Effector CD8-positive, alpha-beta T cell (primary cell): ENCODE results near the gene CYS1.
"Not testable (repeated sequence)": the region's sequence is repeated elsewhere in the genome, so short reads cannot be mapped to it uniquely, and the experiment has no call there.

Source experiments
- DNase-seq: peaks from one replicate; lab custom pipeline; 2025; lab: John Stamatoyannopoulos, UW

CYS1 gene

GRCh38 chr2:10029875-10030223, 50.4 kb downstream of the CYS1 start:
- DNase-seq: no peak

DNA sequence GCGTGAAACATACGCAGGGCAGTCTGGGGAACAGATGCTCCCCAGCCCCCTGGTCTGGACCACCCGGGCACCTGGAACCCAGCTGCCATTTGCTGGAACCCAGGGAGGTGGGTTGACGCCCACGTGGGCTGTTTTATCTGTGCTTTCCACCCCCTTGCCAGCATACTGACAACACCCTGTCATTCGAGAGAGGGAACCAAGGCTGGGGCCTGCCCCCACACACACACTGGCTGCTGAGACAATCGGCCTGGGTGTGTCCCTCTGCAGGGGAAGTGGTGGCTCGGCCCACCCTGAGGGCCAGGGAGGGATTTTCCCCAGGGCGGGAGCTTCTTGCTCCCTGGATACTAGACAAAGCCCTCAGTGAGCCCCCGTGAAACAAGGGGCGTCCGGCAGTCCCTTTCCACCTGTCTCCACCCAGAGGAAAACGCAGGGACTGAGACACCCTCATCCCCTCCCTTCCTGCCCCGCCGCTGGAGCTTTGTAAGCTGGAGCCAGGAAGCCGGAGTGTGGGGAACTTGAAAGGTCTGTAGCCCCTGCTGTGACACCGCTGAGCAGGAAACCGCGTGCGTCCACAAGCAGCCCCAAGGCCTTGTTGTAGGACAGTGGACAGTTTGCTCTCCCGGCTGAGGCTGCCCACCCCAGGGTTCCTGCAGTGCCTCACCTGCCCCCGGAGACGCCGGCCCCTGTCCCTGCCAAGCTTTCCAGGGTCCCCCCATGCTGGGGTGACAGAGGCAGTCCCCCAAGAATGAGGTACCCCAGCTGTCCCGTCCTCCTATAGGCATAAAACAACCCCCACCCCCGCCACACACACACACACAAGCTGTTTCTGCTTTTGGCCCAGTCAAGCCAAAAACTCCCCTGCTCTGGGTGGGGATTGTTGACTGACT, 51.0 kb downstream of the CYS1 start:
- DNase-seq: no peak

GRCh38 chr2:10028407-10028987, 51.7 kb downstream of the CYS1 start:
- no peak for DNase-seq

DNA sequence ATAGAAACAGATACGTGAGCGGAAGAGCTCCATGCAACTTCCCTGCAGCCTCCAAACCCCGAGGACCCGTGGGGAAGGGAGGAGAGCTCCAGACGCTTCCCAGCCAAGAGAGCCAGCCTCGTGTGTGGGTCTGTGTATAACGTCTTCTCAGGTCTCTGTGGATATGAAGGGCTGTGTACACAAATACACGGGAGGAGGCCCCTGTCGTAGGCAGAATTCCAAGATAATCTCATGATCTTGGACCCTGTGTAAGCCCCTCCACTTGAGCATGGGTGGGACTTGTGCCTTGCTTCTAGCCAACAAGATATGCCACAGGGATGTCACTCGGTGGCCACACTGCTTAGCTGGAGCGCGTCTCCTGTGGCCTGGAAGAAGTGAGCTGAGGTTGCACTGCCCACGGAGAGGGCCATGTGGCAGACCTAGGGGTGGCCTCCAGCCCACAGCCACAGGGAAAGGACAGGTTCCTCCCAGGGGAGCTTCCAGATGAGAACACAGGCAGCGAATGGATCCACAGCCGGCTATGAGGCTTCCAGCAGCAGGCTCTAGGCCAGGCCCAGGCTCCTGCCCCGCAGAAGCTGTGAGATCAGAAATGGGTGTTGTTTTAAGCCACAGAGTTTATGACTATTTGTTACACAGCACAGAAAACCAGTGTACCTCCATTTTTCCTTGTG, 52.4 kb downstream of the CYS1 start:
- no peak for DNase-seq

GRCh38 chr2:10026940-10027569, 53.2 kb downstream of the CYS1 start:
- DNase-seq: no peak

GRCh38 chr2:10022966-10023662, 57.1 kb downstream of the CYS1 start:
- DNase-seq: no peak

DNA sequence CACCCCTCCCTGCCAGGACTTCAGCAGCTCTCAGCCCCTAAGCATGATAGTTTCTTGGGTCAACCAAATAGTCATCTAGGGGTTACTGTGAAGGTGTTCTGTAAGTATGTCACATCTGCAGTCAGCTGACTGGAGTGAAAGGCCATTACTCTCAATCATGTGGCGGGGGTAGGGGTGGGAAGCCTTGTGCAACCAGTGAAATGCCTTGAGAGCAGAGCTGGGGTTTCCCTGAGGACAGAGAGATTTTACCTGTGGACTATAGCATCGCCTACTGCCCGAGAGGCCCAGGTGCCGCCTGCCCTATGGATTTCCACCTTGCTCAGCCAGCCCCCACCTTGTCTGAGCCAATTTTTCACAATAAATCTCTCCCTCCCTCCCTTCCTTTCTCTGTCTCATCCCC, 57.8 kb downstream of the CYS1 start:
- no peak for DNase-seq

DNA sequence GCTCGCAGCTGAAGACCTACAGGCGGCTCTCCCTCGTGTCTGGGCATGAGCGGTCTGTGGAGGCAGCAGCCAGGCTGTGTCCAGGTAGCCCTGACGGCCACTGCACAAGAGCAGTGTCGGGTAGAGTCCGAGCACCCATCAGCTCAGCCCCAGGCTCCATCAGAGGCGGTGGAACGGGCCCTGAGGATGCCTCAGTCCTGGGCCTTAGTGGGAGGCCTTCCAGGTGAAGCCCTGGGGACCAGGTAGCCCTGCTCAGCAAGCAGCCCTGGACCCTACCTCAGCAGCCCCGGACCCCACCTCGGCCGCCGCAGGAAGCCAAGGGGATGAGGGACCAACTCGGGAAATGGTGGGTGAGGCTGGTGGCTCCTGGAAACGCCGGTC, 58.2 kb downstream of the CYS1 start:
- DNase-seq: no peak

- DNase-seq: no peak
Measured at GRCh38 chr2:10019602-10020400, 60.4 kb downstream of the CYS1 start.

- no peak for DNase-seq
Measured at GRCh38 chr2:10019174-10019573, 61.0 kb downstream of the CYS1 start.

DNA sequence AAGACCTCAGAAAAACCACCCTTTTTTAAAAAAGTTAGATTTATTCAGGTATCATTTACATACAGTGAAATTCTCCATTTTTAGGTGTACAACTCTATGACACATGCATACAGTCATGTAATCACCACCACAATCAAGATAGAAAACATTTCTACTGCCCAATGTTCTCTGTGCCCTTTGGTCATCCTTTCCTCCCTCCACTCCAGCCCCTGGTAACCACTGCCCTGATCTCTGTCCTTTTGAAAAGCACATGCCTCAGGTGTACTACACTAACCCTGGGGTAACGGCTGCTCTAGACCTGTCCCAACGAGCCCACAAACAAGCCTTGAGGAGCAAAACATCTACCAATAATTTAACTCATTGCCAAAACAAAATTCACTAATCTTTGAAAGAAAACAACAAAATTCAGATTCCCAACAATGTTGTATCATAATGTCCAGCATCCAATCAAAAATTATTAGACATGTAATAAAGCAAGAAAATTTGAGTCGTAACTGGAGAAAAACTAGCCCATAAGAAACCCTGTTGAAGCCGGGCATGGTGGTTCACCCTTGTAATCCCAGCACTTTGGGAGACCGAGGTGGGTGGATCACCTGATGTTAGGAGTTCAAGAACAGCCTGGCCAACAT, 62.8 kb downstream of the CYS1 start:
- DNase-seq: no peak

DNA sequence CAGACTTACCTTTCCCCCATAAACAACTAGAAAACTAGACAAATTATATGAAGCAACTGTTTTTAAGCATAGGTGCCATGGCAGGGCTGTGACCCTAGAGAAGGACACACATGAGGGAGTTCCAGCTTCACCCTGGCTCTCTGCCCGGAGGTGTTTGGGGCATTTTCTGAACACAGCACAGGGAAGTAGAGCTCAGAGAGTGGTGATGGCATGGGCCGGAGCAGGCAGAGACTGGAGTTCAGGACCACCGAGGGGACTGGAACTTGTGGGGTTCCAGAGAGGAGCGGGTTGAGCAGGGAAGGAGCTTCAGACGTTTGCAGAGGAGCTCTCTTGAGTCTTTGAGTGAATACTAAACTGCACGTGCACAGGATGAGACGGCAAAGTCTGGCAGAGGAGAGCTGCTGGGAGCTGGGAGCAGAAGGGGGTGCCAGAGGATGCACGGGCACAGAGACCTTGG, 63.4 kb downstream of the CYS1 start:
- DNase-seq: no peak

DNA sequence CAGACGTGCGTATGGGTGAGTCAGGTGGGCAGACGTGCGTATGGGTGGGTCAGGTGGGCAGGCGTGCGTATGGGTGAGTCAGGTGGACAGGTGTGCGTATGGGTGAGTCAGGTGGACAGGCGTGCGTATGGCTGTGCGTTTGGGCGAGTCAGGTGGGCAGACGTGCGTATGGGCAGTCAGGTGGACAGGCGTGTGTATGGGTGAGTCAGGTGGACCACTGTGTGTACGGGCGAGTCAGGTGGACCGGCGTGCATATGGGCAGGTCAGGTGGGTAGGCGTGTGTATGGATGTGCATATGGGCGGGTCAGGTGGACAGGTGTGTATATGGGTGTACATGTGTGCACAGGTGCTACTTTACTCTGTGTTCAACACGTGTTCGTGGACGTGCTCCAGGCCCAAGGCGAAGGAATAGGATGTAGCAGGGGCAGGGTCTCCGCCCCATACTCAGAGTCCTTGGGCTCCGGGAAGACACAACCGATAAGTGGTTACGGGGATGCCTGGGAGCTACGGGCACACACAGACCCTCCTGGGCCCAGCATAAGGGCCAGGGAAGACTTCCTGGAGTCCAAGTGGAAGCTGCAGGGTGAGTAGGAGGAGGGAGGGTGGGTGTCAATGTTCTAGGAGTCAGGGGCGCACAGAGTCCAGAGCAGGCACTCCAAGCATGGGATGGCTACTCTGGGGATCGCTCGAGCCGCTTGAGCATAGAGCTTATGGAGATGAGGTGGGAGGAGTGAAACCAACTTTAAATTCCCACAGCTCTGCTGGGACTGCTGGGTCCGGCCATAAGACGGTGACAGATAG, 64.0 kb downstream of the CYS1 start:
- DNase-seq: no peak

GRCh38 chr2:10015376-10015989, 64.7 kb downstream of the CYS1 start:
- DNase-seq: not testable (repeated sequence)

DNA sequence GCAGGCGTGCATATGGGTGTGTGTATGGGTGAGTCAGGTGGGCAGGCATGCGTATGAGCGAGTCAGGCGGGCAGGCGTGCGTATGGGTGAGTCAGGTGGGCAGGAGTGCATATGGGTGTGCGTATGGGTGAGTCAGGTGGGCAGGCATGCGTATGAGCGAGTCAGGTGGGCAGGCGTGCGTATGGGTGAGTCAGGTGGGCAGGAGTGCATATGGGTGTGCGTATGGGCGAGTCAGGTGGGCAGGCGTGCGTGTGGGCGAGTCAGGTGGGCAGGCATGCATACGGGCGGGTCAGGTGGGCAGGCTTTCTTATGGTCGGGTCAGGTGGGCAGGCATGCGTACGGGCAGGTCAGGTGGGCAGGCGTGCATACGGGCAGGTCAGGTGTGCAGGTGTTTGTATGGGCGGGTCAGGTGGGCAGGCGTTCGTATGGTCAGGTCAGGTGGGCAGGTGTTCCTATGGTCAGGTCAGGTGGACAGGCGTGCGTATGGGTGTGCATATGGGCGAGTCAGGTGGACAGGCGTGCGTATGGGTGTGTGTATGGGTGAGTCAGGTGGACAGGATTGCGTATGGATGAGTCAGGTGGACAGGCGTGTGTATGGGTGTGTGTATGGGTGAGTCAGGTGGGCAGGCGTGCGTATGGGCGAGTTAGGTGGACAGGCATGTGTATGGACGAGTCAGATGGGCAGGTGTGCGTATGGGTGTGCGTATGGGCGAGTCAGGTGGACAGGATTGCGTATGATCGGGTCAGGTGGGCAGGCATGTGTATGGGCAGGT, 65.6 kb downstream of the CYS1 start:
- DNase-seq: no peak

GRCh38 chr2:10013651-10014417, 66.4 kb downstream of the CYS1 start:
- DNase-seq: not testable (repeated sequence)

- DNase-seq: no peak
Measured at GRCh38 chr2:10012963-10013461, 67.2 kb downstream of the CYS1 start.
